ENCODE measurements around the gene LEP. TPM values are rescaled to one million over a fixed set of nuclear protein-coding genes. Genes with fewer than 3 reads are reported as not detected.

Gene LEP
- total and polyA plus RNA-seq, 9 of the 15 experiments (the other 6 are each of a cell fraction or from before 2014, with no cell fraction given), result not detected

- TF ChIP-seq, protein P1, sequence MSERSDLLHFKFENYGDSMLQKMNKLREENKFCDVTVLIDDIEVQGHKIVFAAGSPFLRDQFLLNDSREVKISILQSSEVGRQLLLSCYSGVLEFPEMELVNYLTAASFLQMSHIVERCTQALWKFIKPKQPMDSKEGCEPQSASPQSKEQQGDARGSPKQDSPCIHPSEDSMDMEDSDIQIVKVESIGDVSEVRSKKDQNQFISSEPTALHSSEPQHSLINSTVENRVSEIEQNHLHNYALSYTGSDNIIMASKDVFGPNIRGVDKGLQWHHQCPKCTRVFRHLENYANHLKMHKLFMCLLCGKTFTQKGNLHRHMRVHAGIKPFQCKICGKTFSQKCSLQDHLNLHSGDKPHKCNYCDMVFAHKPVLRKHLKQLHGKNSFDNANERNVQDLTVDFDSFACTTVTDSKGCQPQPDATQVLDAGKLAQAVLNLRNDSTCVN (CRISPR knock-in tag; IDR thresholded peaks at IDR 0.05), result peak; percentile 58; the same call in 1 of the 2 replicates
- TF ChIP-seq MNT (conservative IDR thresholded peaks at IDR 0.05) (no peak; a peak in 2 of 4 replicates), RREB1 (CRISPR knock-in tag; IDR thresholded peaks at IDR 0.05) (peak; percentile 98), CC2D1A (IDR thresholded peaks at IDR 0.05) (no peak), ZNF24 (IDR thresholded peaks at IDR 0.05) (no peak), ATF7 (IDR thresholded peaks at IDR 0.05) (peak; percentile 79), GATAD2B (IDR thresholded peaks at IDR 0.05; ENCODE audit: borderline replicate concordance) (no peak), HDAC6 (IDR thresholded peaks at IDR 0.05; ENCODE audit: low read depth, low read length) (no peak), ZNF507 (tag; conservative IDR thresholded peaks at IDR 0.05) (no peak), ZNF121 (CRISPR knock-in tag; conservative IDR thresholded peaks at IDR 0.05) (no peak), PCBP1 (IDR thresholded peaks at IDR 0.05; ENCODE audit: low read depth, low read length, poor library complexity, severe bottlenecking) (no peak), ETV5 (CRISPR knock-in tag; IDR thresholded peaks at IDR 0.05; ENCODE audit: low read depth) (no peak), NR0B1 (IDR thresholded peaks at IDR 0.05; ENCODE audit: partially characterized antibody) (no peak), XRCC5 (IDR thresholded peaks at IDR 0.05; ENCODE audit: low read depth, low read length) (no peak), MCM7 (IDR thresholded peaks at IDR 0.05) (no peak)
- TF ChIP-seq, protein P2, sequence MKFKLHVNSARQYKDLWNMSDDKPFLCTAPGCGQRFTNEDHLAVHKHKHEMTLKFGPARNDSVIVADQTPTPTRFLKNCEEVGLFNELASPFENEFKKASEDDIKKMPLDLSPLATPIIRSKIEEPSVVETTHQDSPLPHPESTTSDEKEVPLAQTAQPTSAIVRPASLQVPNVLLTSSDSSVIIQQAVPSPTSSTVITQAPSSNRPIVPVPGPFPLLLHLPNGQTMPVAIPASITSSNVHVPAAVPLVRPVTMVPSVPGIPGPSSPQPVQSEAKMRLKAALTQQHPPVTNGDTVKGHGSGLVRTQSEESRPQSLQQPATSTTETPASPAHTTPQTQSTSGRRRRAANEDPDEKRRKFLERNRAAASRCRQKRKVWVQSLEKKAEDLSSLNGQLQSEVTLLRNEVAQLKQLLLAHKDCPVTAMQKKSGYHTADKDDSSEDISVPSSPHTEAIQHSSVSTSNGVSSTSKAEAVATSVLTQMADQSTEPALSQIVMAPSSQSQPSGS (CRISPR knock-in tag; IDR thresholded peaks at IDR 0.05), result no peak
These were observed 4.0 kb upstream of the LEP start (continued) for GRCh38 chr7:128236924-128237586.
